KOPT-K1 (cell line): Measurements from ENCODE around the gene GAB2.

Experiments used
- H3K27ac ChIP-seq: fragments of 200-600 bp; sonication (generic); 2 replicates; pipeline ENCODE4 v1.5.1; 2016; ENCODE audit warnings: antibody characterized with exemption, mild to moderate bottlenecking, low read depth, low read length; ENCODE audit not compliant: poor library complexity, severe bottlenecking
- H3K36me3 ChIP-seq: fragments of 200-600 bp; sonication (generic); 2 replicates; pipeline ENCODE4 v1.5.1; 2017; ENCODE audit warnings: antibody characterized with exemption, mild to moderate bottlenecking, low read length, moderate library complexity; ENCODE audit not compliant: insufficient read depth
- H3K9me3 ChIP-seq: fragments of 200-600 bp; sonication (generic); 2 replicates; pipeline ENCODE4 v1.5.1; 2017; ENCODE audit warnings: antibody characterized with exemption, low read length, mild to moderate bottlenecking; ENCODE audit not compliant: insufficient read depth, poor library complexity, severe bottlenecking

The GAB2 gene

GRCh38 chr11:78269806-78270205, 147.8 kb downstream of the GAB2 start:
- H3K9me3 ChIP-seq = peaks cover 30% of the 10 kb centered on the region
- peak overlapping the region; percentile 39 for H3K27ac ChIP-seq
- peaks cover 100% of the 10 kb centered on the region for H3K36me3 ChIP-seq

- peak overlapping the region; percentile 39 for H3K27ac ChIP-seq
- peaks cover 20% of the 10 kb centered on the region for H3K9me3 ChIP-seq
- H3K36me3 ChIP-seq = peaks cover 100% of the 10 kb centered on the region
Observed at GRCh38 chr11:78268591-78269410, 148.8 kb downstream of the GAB2 start.

GRCh38 chr11:78266451-78266850, 151.2 kb downstream of the GAB2 start:
- H3K27ac ChIP-seq = peak overlapping the region; percentile 58
- H3K9me3 ChIP-seq = no peaks in the 10 kb centered on the region
- H3K36me3 ChIP-seq = peaks cover 100% of the 10 kb centered on the region

GRCh38 chr11:78265326-78265725, 152.3 kb downstream of the GAB2 start:
- Histone ChIP-seq H3K36me3 (peaks cover 100% of the 10 kb centered on the region), H3K9me3 (no peaks in the 10 kb centered on the region), H3K27ac (peak overlapping the region; percentile 12)

GRCh38 chr11:78262691-78263090, 154.9 kb downstream of the GAB2 start:
- peaks cover 100% of the 10 kb centered on the region for H3K36me3 ChIP-seq
- peak overlapping the region; percentile 25 for H3K27ac ChIP-seq
- H3K9me3 ChIP-seq = no peaks in the 10 kb centered on the region

- peak overlapping the region; percentile 25 for H3K27ac ChIP-seq
- no peaks in the 10 kb centered on the region for H3K9me3 ChIP-seq
- H3K36me3 ChIP-seq = peaks cover 100% of the 10 kb centered on the region
Observed at GRCh38 chr11:78262238-78262637, 155.4 kb downstream of the GAB2 start.

GRCh38 chr11:78261828-78262227, 155.8 kb downstream of the GAB2 start:
- H3K9me3 ChIP-seq = no peaks in the 10 kb centered on the region
- H3K36me3 ChIP-seq = peaks cover 100% of the 10 kb centered on the region
- peak overlapping the region; percentile 25 for H3K27ac ChIP-seq

GRCh38 chr11:78261367-78261766, 156.3 kb downstream of the GAB2 start:
- peak overlapping the region; percentile 14 for H3K27ac ChIP-seq

GRCh38 chr11:78259777-78260487, 157.7 kb downstream of the GAB2 start:
- no peaks in the 10 kb centered on the region for H3K9me3 ChIP-seq
- H3K27ac ChIP-seq = peak overlapping the region; percentile 8
- peaks cover 100% of the 10 kb centered on the region for H3K36me3 ChIP-seq

More at GRCh38 chr11:78261367-78261766, 156.3 kb downstream of the GAB2 start:
- Histone ChIP-seq H3K36me3 (peaks cover 100% of the 10 kb centered on the region), H3K9me3 (no peaks in the 10 kb centered on the region)

GRCh38 chr11:78257654-78258053, 160.0 kb downstream of the GAB2 start:
- H3K9me3 ChIP-seq = no peaks in the 10 kb centered on the region
- H3K27ac ChIP-seq = peak overlapping the region; percentile 6
- H3K36me3 ChIP-seq = peaks cover 100% of the 10 kb centered on the region

- Histone ChIP-seq H3K9me3 (no peaks in the 10 kb centered on the region), H3K27ac (no peak overlapping the region), H3K36me3 (peaks cover 100% of the 10 kb centered on the region)
Observed at GRCh38 chr11:78256962-78257361, 160.7 kb downstream of the GAB2 start.

GRCh38 chr11:78255919-78256318, 161.7 kb downstream of the GAB2 start:
- Histone ChIP-seq H3K27ac (no peak overlapping the region), H3K36me3 (peaks cover 100% of the 10 kb centered on the region), H3K9me3 (no peaks in the 10 kb centered on the region)

GRCh38 chr11:78254268-78254667, 163.4 kb downstream of the GAB2 start:
- Histone ChIP-seq H3K36me3 (peaks cover 100% of the 10 kb centered on the region), H3K9me3 (no peaks in the 10 kb centered on the region), H3K27ac (no peak overlapping the region)

- H3K9me3 ChIP-seq = no peaks in the 10 kb centered on the region
- peaks cover 100% of the 10 kb centered on the region for H3K36me3 ChIP-seq
- H3K27ac ChIP-seq = no peak overlapping the region
Observed at GRCh38 chr11:78253797-78254196, 163.8 kb downstream of the GAB2 start.

GRCh38 chr11:78251083-78251775, 166.4 kb downstream of the GAB2 start:
- Histone ChIP-seq H3K9me3 (no peaks in the 10 kb centered on the region), H3K36me3 (peaks cover 100% of the 10 kb centered on the region), H3K27ac (no peak overlapping the region)
